HEK293 (cell line): ENCODE results near the gene CAMKMT.

Experiments
- BCL11B ChIP-seq: fragments of 450-650 bp; formaldehyde crosslinking; IDR thresholded peaks from 2 replicates; pipeline ENCODE4 v1.5.1; 2016; ENCODE audit warnings: low read depth, missing biosample characterization, missing genetic modification characterization
- OSR2 ChIP-seq: fragments of 450-650 bp; formaldehyde crosslinking; IDR thresholded peaks from 2 replicates; pipeline ENCODE4 v1.5.1; 2016; ENCODE audit warnings: missing biosample characterization, missing genetic modification characterization
- ZBTB7A ChIP-seq: fragments of 450-650 bp; formaldehyde crosslinking; IDR thresholded peaks from 2 replicates; pipeline ENCODE4 v1.5.1; 2016; ENCODE audit warnings: low read depth, missing biosample characterization, missing genetic modification characterization
- ZNF112 ChIP-seq: fragments of 450-650 bp; formaldehyde crosslinking; IDR thresholded peaks from 2 replicates; pipeline ENCODE4 v1.5.0; 2017; ENCODE audit warnings: missing biosample characterization, missing genetic modification characterization
- ZNF114 ChIP-seq: fragments of 450-650 bp; formaldehyde crosslinking; IDR thresholded peaks from 2 replicates; pipeline ENCODE4 v1.5.0; 2017; ENCODE audit warnings: missing biosample characterization, missing genetic modification characterization
- ZNF138 ChIP-seq: fragments of 450-650 bp; formaldehyde crosslinking; IDR thresholded peaks from 2 replicates; pipeline ENCODE4 v1.5.1; 2016; ENCODE audit warnings: missing biosample characterization, missing genetic modification characterization, borderline replicate concordance
- ZNF24 ChIP-seq: fragments of 450-650 bp; formaldehyde crosslinking; IDR thresholded peaks from 2 replicates; pipeline ENCODE4 v1.5.1; 2016; ENCODE audit warnings: missing biosample characterization, missing genetic modification characterization
- ZNF530 ChIP-seq: fragments of 450-650 bp; formaldehyde crosslinking; IDR thresholded peaks from 2 replicates; pipeline ENCODE4 v1.5.1; 2016; ENCODE audit warnings: low read depth, missing biosample characterization, missing genetic modification characterization
- ZNF670 ChIP-seq: fragments of 450-650 bp; formaldehyde crosslinking; IDR thresholded peaks from 2 replicates; pipeline ENCODE4 v1.5.1; 2016; ENCODE audit warnings: missing biosample characterization, missing genetic modification characterization, low read depth
- ZNF747 ChIP-seq: fragments of 450-650 bp; formaldehyde crosslinking; IDR thresholded peaks from 2 replicates; pipeline ENCODE4 v1.5.1; 2016; ENCODE audit warnings: missing biosample characterization, missing genetic modification characterization
- TF ChIP-seq, protein P1 (sequence below): fragments of 450-650 bp; formaldehyde crosslinking; IDR thresholded peaks from 2 replicates; pipeline ENCODE4 v1.5.1; 2016; ENCODE audit warnings: missing biosample characterization, missing genetic modification characterization
- TF ChIP-seq, protein P2 (sequence below): fragments of 450-650 bp; formaldehyde crosslinking; IDR thresholded peaks from 2 replicates; pipeline ENCODE4 v1.5.1; 2016; ENCODE audit warnings: missing biosample characterization, missing genetic modification characterization
- TF ChIP-seq, protein P3 (sequence below): fragments of 450-650 bp; formaldehyde crosslinking; IDR thresholded peaks from 2 replicates; pipeline ENCODE4 v1.5.1; 2016; ENCODE audit warnings: missing biosample characterization, missing genetic modification characterization

DNA sequence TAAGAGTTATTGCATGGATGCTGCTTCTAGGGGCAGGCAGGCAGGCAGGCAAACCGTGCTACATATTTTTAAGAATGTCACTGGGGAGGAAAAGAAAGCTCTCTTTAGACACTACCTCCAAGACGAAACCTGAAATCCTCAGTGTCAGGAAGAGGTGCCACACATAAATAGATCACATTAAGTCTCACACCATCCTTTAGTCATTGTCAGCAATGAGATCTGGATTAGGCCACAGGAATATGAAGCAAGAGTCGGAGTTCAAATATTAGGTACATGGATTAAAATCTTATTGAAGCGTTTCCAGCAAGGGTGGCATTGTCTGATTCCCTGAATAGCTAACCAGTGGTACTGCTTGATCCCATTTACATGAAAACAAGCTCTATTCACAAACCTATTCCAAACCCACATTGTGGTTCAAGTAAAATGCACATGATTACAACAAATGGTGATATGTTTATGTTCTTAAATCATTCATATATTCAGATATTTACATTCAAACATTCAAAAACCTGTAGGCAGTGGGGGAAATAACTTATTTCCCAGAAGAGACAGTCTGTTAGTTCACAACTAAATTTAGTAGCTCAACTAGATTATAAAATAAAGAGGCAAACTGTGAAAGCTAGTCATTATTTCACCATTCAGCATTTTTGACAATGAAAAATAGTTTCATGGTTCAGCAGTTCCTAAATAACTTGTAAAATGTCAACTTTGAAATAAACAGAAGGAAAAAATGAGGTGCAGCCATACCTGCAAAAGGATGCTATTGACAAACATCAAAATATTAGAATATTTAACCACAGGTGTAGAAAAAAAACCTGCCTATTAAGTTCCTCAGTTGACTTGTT, 384.4 kb downstream of the CAMKMT start:
- TF ChIP-seq, protein P1, sequence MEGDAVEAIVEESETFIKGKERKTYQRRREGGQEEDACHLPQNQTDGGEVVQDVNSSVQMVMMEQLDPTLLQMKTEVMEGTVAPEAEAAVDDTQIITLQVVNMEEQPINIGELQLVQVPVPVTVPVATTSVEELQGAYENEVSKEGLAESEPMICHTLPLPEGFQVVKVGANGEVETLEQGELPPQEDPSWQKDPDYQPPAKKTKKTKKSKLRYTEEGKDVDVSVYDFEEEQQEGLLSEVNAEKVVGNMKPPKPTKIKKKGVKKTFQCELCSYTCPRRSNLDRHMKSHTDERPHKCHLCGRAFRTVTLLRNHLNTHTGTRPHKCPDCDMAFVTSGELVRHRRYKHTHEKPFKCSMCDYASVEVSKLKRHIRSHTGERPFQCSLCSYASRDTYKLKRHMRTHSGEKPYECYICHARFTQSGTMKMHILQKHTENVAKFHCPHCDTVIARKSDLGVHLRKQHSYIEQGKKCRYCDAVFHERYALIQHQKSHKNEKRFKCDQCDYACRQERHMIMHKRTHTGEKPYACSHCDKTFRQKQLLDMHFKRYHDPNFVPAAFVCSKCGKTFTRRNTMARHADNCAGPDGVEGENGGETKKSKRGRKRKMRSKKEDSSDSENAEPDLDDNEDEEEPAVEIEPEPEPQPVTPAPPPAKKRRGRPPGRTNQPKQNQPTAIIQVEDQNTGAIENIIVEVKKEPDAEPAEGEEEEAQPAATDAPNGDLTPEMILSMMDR (tag by site-specific recombination): no peak
- TF ChIP-seq ZNF747 (tag by site-specific recombination) (no peak), ZNF114 (tag by site-specific recombination) (no peak), ZNF112 (no peak), ZNF138 (tag by site-specific recombination) (no peak), BCL11B (tag by site-specific recombination) (no peak), ZBTB7A (tag by site-specific recombination) (no peak), ZNF670 (no peak), ZNF530 (no peak), ZNF24 (tag by site-specific recombination) (no peak), OSR2 (tag by site-specific recombination) (no peak)
- TF ChIP-seq, protein P2, sequence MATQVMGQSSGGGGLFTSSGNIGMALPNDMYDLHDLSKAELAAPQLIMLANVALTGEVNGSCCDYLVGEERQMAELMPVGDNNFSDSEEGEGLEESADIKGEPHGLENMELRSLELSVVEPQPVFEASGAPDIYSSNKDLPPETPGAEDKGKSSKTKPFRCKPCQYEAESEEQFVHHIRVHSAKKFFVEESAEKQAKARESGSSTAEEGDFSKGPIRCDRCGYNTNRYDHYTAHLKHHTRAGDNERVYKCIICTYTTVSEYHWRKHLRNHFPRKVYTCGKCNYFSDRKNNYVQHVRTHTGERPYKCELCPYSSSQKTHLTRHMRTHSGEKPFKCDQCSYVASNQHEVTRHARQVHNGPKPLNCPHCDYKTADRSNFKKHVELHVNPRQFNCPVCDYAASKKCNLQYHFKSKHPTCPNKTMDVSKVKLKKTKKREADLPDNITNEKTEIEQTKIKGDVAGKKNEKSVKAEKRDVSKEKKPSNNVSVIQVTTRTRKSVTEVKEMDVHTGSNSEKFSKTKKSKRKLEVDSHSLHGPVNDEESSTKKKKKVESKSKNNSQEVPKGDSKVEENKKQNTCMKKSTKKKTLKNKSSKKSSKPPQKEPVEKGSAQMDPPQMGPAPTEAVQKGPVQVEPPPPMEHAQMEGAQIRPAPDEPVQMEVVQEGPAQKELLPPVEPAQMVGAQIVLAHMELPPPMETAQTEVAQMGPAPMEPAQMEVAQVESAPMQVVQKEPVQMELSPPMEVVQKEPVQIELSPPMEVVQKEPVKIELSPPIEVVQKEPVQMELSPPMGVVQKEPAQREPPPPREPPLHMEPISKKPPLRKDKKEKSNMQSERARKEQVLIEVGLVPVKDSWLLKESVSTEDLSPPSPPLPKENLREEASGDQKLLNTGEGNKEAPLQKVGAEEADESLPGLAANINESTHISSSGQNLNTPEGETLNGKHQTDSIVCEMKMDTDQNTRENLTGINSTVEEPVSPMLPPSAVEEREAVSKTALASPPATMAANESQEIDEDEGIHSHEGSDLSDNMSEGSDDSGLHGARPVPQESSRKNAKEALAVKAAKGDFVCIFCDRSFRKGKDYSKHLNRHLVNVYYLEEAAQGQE (tag by site-specific recombination): no peak
- TF ChIP-seq, protein P3, sequence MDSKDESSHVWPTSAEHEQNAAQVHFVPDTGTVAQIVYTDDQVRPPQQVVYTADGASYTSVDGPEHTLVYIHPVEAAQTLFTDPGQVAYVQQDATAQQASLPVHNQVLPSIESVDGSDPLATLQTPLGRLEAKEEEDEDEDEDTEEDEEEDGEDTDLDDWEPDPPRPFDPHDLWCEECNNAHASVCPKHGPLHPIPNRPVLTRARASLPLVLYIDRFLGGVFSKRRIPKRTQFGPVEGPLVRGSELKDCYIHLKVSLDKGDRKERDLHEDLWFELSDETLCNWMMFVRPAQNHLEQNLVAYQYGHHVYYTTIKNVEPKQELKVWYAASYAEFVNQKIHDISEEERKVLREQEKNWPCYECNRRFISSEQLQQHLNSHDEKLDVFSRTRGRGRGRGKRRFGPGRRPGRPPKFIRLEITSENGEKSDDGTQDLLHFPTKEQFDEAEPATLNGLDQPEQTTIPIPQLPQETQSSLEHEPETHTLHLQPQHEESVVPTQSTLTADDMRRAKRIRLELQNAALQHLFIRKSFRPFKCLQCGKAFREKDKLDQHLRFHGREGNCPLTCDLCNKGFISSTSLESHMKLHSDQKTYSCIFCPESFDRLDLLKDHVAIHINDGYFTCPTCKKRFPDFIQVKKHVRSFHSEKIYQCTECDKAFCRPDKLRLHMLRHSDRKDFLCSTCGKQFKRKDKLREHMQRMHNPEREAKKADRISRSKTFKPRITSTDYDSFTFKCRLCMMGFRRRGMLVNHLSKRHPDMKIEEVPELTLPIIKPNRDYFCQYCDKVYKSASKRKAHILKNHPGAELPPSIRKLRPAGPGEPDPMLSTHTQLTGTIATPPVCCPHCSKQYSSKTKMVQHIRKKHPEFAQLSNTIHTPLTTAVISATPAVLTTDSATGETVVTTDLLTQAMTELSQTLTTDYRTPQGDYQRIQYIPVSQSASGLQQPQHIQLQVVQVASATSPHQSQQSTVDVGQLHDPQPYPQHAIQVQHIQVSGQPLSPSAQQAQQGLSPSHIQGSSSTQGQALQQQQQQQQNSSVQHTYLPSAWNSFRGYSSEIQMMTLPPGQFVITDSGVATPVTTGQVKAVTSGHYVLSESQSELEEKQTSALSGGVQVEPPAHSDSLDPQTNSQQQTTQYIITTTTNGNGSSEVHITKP: no peak
